SJCRH30 (cell line): ENCODE results near the gene POLR1B. TPM values are rescaled to one million over a fixed set of nuclear protein-coding genes. Genes with fewer than 3 reads are reported as not detected.
A peak's percentile ranks its signal among the peaks of the same experiment; 100 is the strongest.
"Not testable (repeated sequence)": the region's sequence is repeated elsewhere in the genome, so short reads cannot be mapped to it uniquely, and the experiment has no call there.

Source experiments
- DNase-seq, 2 experiments: peaks; one replicate each; pipeline ENCODE4 v3.0.0-alpha.2; 2015 to 2020
- H3K27ac ChIP-seq: fragments of 250-450 bp; sonication (Bioruptor Pico); 2 replicates; pipeline ENCODE4 v1.5.1; 2020; ENCODE audit warnings: mild to moderate bottlenecking, moderate library complexity
- H3K27me3 ChIP-seq: fragments of 250-450 bp; sonication (Bioruptor Pico); 2 replicates; pipeline ENCODE4 v1.5.1; 2020; ENCODE audit warnings: mild to moderate bottlenecking, moderate library complexity
- H3K36me3 ChIP-seq: fragments of 250-450 bp; sonication (Bioruptor Pico); 2 replicates; pipeline ENCODE4 v1.5.1; 2020; ENCODE audit warnings: mild to moderate bottlenecking, moderate library complexity
- H3K4me1 ChIP-seq: fragments of 250-450 bp; sonication (Bioruptor Pico); 2 replicates; pipeline ENCODE4 v1.5.1; 2020; ENCODE audit warnings: mild to moderate bottlenecking, moderate library complexity
- H3K4me3 ChIP-seq: fragments of 250-450 bp; sonication (Bioruptor Pico); 2 replicates; pipeline ENCODE4 v1.5.1; 2020; ENCODE audit warnings: mild to moderate bottlenecking, moderate library complexity
- H3K9me3 ChIP-seq: fragments of 250-450 bp; sonication (Bioruptor Pico); replicated peaks from 2 replicates; pipeline ENCODE4 v1.5.1; 2020; ENCODE audit warnings: mild to moderate bottlenecking, moderate library complexity
- total RNA-seq: library from RNA; depleted of rRNA; stranded (reverse); fragments of >200 nt; shearing (Covaris generic); gene quantifications from 2 replicates; pipeline ENCODE4 v1.2.3, GENCODE V29; 2014; rRNA removed

The POLR1B gene
- total RNA-seq: 30.3 and 37.5 TPM in 2 replicates

- peak; percentile 81 to 84 for DNase-seq
- Histone ChIP-seq H3K9me3 (no peaks in the 10 kb centered on the region), H3K4me3 (peak within 1 kb of the TSS; percentile 85), H3K4me1 (no peaks in the 10 kb centered on the region), H3K27me3 (no peaks in the 10 kb centered on the region), H3K27ac (peak within 1 kb of the TSS; percentile 82), H3K36me3 (peaks cover 7% of the 10 kb centered on the region)
Measured at GRCh38 chr2:112542123-112542983, at the start of gene POLR1B. Gene POLR1B (plus strand): TSS chr2:112542465. CDS start chr2:112542495, 30 bp downstream.

GRCh38 chr2:112493048-112493447 is 49.2 kb upstream of the POLR1B start:
- Histone ChIP-seq H3K9me3 (no peaks in the 10 kb centered on the region), H3K36me3 (peaks cover 24% of the 10 kb centered on the region), H3K4me1 (peaks cover 3% of the 10 kb centered on the region; the same call in 1 of the 2 replicates), H3K27me3 (no peaks in the 10 kb centered on the region), H3K4me3 (no peak overlapping the region), H3K27ac (no peak overlapping the region)
- DNase-seq: no peak

- Histone ChIP-seq H3K9me3 (no peaks in the 10 kb centered on the region), H3K36me3 (peaks cover 23% of the 10 kb centered on the region), H3K4me3 (no peak overlapping the region), H3K4me1 (peaks cover 2% of the 10 kb centered on the region; the same call in 1 of the 2 replicates), H3K27me3 (no peaks in the 10 kb centered on the region), H3K27ac (no peak overlapping the region)
- peak in 1 of 2 experiments; percentile 21 for DNase-seq
Measured at GRCh38 chr2:112493858-112494648, 48.2 kb upstream of the POLR1B start.

- Histone ChIP-seq H3K27me3 (no peaks in the 10 kb centered on the region), H3K4me3 (no peak overlapping the region), H3K27ac (no peak overlapping the region), H3K36me3 (peaks cover 17% of the 10 kb centered on the region), H3K4me1 (peaks cover 2% of the 10 kb centered on the region; the same call in 1 of the 2 replicates), H3K9me3 (no peaks in the 10 kb centered on the region)
- DNase-seq: no peak
Measured at GRCh38 chr2:112494828-112495227, 47.4 kb upstream of the POLR1B start.

- not testable (repeated sequence) for H3K4me3 ChIP-seq, H3K27me3 ChIP-seq, H3K27ac ChIP-seq, DNase-seq, H3K9me3 ChIP-seq, H3K4me1 ChIP-seq
- H3K36me3 ChIP-seq: peaks cover 16% of the 10 kb centered on the region
Measured at GRCh38 chr2:112495878-112496277, 46.4 kb upstream of the POLR1B start.

- DNase-seq: peak; percentile 36 to 61
- peaks cover 12% of the 10 kb centered on the region for H3K36me3 ChIP-seq
Measured at GRCh38 chr2:112500850-112501484, 41.3 kb upstream of the POLR1B start.

GRCh38 chr2:112509239-112509998 is 32.8 kb upstream of the POLR1B start:
- not testable (repeated sequence) for H3K27me3 ChIP-seq, H3K27ac ChIP-seq, DNase-seq, H3K9me3 ChIP-seq, H3K4me1 ChIP-seq, H3K4me3 ChIP-seq
- peaks cover 29% of the 10 kb centered on the region for H3K36me3 ChIP-seq

More at GRCh38 chr2:112500850-112501484, 41.3 kb upstream of the POLR1B start:
- H3K27me3 ChIP-seq, H3K4me1 ChIP-seq, H3K9me3 ChIP-seq, H3K4me3 ChIP-seq, H3K27ac ChIP-seq: not testable (repeated sequence)

- Histone ChIP-seq H3K4me1 (no peaks in the 10 kb centered on the region), H3K9me3 (no peaks in the 10 kb centered on the region), H3K4me3 (no peak overlapping the region), H3K27ac (no peak overlapping the region), H3K27me3 (no peaks in the 10 kb centered on the region), H3K36me3 (peaks cover 59% of the 10 kb centered on the region)
- no peak for DNase-seq
Measured at GRCh38 chr2:112516801-112517200, 25.5 kb upstream of the POLR1B start.

GRCh38 chr2:112518807-112519206 is 23.5 kb upstream of the POLR1B start:
- no peak for DNase-seq
- no peak overlapping the region for H3K27ac ChIP-seq
- no peaks in the 10 kb centered on the region for H3K4me1 ChIP-seq
- H3K36me3 ChIP-seq: peaks cover 60% of the 10 kb centered on the region
- no peak overlapping the region for H3K4me3 ChIP-seq
- no peaks in the 10 kb centered on the region for H3K9me3 ChIP-seq
- H3K27me3 ChIP-seq: no peaks in the 10 kb centered on the region

GRCh38 chr2:112519506-112519905 is 22.8 kb upstream of the POLR1B start:
- Histone ChIP-seq H3K9me3 (0 out of 2 replicates have a peak, but pooled peaks cover 4% of the 10 kb centered on the region), H3K27me3 (no peaks in the 10 kb centered on the region), H3K36me3 (peaks cover 56% of the 10 kb centered on the region), H3K4me3 (no peak overlapping the region), H3K27ac (no peak overlapping the region), H3K4me1 (no peaks in the 10 kb centered on the region)
- no peak for DNase-seq

GRCh38 chr2:112520234-112520783 is 22.0 kb upstream of the POLR1B start:
- Histone ChIP-seq H3K4me3 (no peak overlapping the region), H3K4me1 (no peaks in the 10 kb centered on the region), H3K27me3 (no peaks in the 10 kb centered on the region), H3K36me3 (peaks cover 50% of the 10 kb centered on the region), H3K9me3 (0 out of 2 replicates have a peak, but pooled peaks cover 4% of the 10 kb centered on the region), H3K27ac (no peak overlapping the region)
- DNase-seq: no peak

- Histone ChIP-seq H3K4me1 (no peaks in the 10 kb centered on the region), H3K9me3 (0 out of 2 replicates have a peak, but pooled peaks cover 4% of the 10 kb centered on the region), H3K36me3 (peaks cover 31% of the 10 kb centered on the region), H3K27ac (no peak overlapping the region), H3K27me3 (no peaks in the 10 kb centered on the region), H3K4me3 (no peak overlapping the region)
- DNase-seq: no peak
Measured at GRCh38 chr2:112523291-112523777, 18.9 kb upstream of the POLR1B start.

- H3K27ac ChIP-seq, H3K4me3 ChIP-seq, H3K9me3 ChIP-seq, DNase-seq, H3K27me3 ChIP-seq, H3K4me1 ChIP-seq: not testable (repeated sequence)
- H3K36me3 ChIP-seq: peaks cover 28% of the 10 kb centered on the region
Measured at GRCh38 chr2:112524276-112524675, 18.0 kb upstream of the POLR1B start.

- Histone ChIP-seq H3K9me3 (0 out of 2 replicates have a peak, but pooled peaks cover 4% of the 10 kb centered on the region), H3K27ac (no peak overlapping the region), H3K4me1 (no peaks in the 10 kb centered on the region), H3K36me3 (peaks cover 30% of the 10 kb centered on the region), H3K4me3 (no peak overlapping the region), H3K27me3 (no peaks in the 10 kb centered on the region)
- DNase-seq: no peak
Measured at GRCh38 chr2:112528541-112528940, 13.7 kb upstream of the POLR1B start.
